Measurements from ENCODE around the gene TMEM87B. TPM values are rescaled to one million over a fixed set of nuclear protein-coding genes. Genes with fewer than 3 reads are reported as not detected.
A peak's percentile ranks its signal among the peaks of the same experiment; 100 is the strongest.
"Not testable (repeated sequence)": the region's sequence is repeated elsewhere in the genome, so short reads cannot be mapped to it uniquely, and the experiment has no call there.

TMEM87B gene
- total RNA-seq, 2 donors from 2014 or later, result 8.1 to 14.7 TPM

GRCh38 chr2:112093216-112093615 lies 38.1 kb downstream of the TMEM87B start:
- intact Hi-C loops (cut with DNase I), result no loop called here
- ATAC-seq (no peak), DNase-seq (no peak)

GRCh38 chr2:112095681-112096080 lies 40.6 kb downstream of the TMEM87B start:
- ATAC-seq (no peak), DNase-seq (no peak)
- intact Hi-C loops (cut with DNase I), result no loop called here

- intact Hi-C loops (cut with DNase I), result no loop called here
- ATAC-seq (no peak), DNase-seq (no peak)
Measured at GRCh38 chr2:112096098-112096497, 41.0 kb downstream of the TMEM87B start.

- intact Hi-C loops (cut with DNase I), result no loop called here
- DNase-seq (no peak), ATAC-seq (no peak)
Measured at GRCh38 chr2:112108178-112108832, 53.2 kb downstream of the TMEM87B start.

- ATAC-seq, result no peak
- no peak for DNase-seq
- intact Hi-C loops (cut with DNase I), result no loop called here
Measured at GRCh38 chr2:112109278-112109677, 54.2 kb downstream of the TMEM87B start.

GRCh38 chr2:112110966-112111365 lies 55.9 kb downstream of the TMEM87B start:
- DNase-seq, result no peak
- intact Hi-C loops (cut with DNase I), result no loop called here
- ATAC-seq, result no peak

- ATAC-seq; intact Hi-C loops (cut with DNase I); DNase-seq: not testable (repeated sequence)
Measured at GRCh38 chr2:112113354-112113753, 58.3 kb downstream of the TMEM87B start.

- no peak for ATAC-seq
- DNase-seq, result no peak
- intact Hi-C loops (cut with DNase I), result no loop called here
Measured at GRCh38 chr2:112118148-112118547, 63.1 kb downstream of the TMEM87B start.

- DNase-seq (no peak), ATAC-seq (no peak)
- intact Hi-C loops (cut with DNase I), result loop anchor here in 1 of 2 donors (5.0 to 10.0 kb wide), 2 partner anchors 133 to 311 kb away; partner anchors contain the start of genes RGPD8 and ZC3H8
Measured at GRCh38 chr2:112121682-112122254, 66.7 kb downstream of the TMEM87B start.

- DNase-seq (no peak), ATAC-seq (no peak)
- intact Hi-C loops (cut with DNase I), result loop anchor here in 1 of 2 donors (10.0 kb wide), 1 partner anchor 126 kb away; the partner anchor contains the start of gene ZC3H8
Measured at GRCh38 chr2:112129060-112129459, 74.0 kb downstream of the TMEM87B start.

GRCh38 chr2:112133344-112133743 lies 78.3 kb downstream of the TMEM87B start:
- intact Hi-C loops (cut with DNase I), result no loop called here
- DNase-seq, result no peak

GRCh38 chr2:112134120-112134519 lies 79.1 kb downstream of the TMEM87B start:
- DNase-seq, result no peak
- intact Hi-C loops (cut with DNase I), result no loop called here
- no peak for ATAC-seq

More at GRCh38 chr2:112133344-112133743, 78.3 kb downstream of the TMEM87B start:
- ATAC-seq, result no peak

GRCh38 chr2:112136096-112136495 lies 81.0 kb downstream of the TMEM87B start:
- no peak for DNase-seq
- intact Hi-C loops (cut with DNase I), result no loop called here
- no peak for ATAC-seq

- intact Hi-C loops (cut with DNase I), result no loop called here
Measured at GRCh38 chr2:112137516-112138158, 82.6 kb downstream of the TMEM87B start.

GRCh38 chr2:112138159-112139032 lies 83.3 kb downstream of the TMEM87B start, which contains the start of gene FBLN7:
Gene FBLN7, plus strand, starts transcription at chr2:112138385. Its CDS starts 271 bp downstream, at chr2:112138656.
- ATAC-seq (peak; percentile 63 to 74), DNase-seq (no peak)
- intact Hi-C loops (cut with DNase I), result no loop called here

More at GRCh38 chr2:112137516-112138158, 82.6 kb downstream of the TMEM87B start:
- peak; percentile 42 to 45 for ATAC-seq
- DNase-seq, result no peak

GRCh38 chr2:112139033-112139614 lies 84.1 kb downstream of the TMEM87B start:
- intact Hi-C loops (cut with DNase I); DNase-seq; ATAC-seq: not testable (repeated sequence)

GRCh38 chr2:112139661-112140204 lies 84.7 kb downstream of the TMEM87B start:
- DNase-seq; intact Hi-C loops (cut with DNase I); ATAC-seq: not testable (repeated sequence)

GRCh38 chr2:112140205-112140802 lies 85.2 kb downstream of the TMEM87B start:
- DNase-seq (no peak), ATAC-seq (no peak)
- intact Hi-C loops (cut with DNase I), result no loop called here

Measured in left cardiac atrium (tissue), 4 donors.